Upper lobe of left lung (tissue), 4 donors: ENCODE data around the gene HESX1.

ENCODE experiments used
- EP300 ChIP-seq, 4 donors: sonication (generic); formaldehyde crosslinking; IDR thresholded peaks; one replicate each; pipeline ENCODE4 v1.5.1; 2017; ENCODE audit warnings: antibody characterized with exemption in 4 of 4, control low read depth in 2 of 4
- POLR2A ChIP-seq, 4 donors: fragments of 450-650 bp; IDR thresholded peaks; one replicate each; pipeline ENCODE4 v1.5.1; 2016 to 2017; ENCODE audit warnings: antibody characterized with exemption in 4 of 4, mild to moderate bottlenecking in 2 of 4
- POLR2AphosphoS5 ChIP-seq, 2 donors: sonication (generic); formaldehyde crosslinking; IDR thresholded peaks; one replicate each; pipeline ENCODE4 v1.5.1; 2017; ENCODE audit warnings: antibody characterized with exemption in 2 of 2
- TF ChIP-seq, protein P1 (sequence below), 6 experiments: fragments of 450-650 bp in 4 of 6; fragments of 200-600 bp in 2 of 6; sonication (generic) in 2 of 6; IDR thresholded peaks; one replicate each; pipeline ENCODE4 v1.5.1; 2016 to 2019; ENCODE audit warnings: antibody characterized with exemption in 6 of 6

GRCh38 chr3:57165641-57166040, 34.1 kb downstream of the HESX1 start:
- no peak for TF ChIP-seq POLR2AphosphoS5 (IDR thresholded peaks at IDR 0.05)
- no peak for TF ChIP-seq POLR2A (IDR thresholded peaks at IDR 0.05)
- TF ChIP-seq, protein P1, sequence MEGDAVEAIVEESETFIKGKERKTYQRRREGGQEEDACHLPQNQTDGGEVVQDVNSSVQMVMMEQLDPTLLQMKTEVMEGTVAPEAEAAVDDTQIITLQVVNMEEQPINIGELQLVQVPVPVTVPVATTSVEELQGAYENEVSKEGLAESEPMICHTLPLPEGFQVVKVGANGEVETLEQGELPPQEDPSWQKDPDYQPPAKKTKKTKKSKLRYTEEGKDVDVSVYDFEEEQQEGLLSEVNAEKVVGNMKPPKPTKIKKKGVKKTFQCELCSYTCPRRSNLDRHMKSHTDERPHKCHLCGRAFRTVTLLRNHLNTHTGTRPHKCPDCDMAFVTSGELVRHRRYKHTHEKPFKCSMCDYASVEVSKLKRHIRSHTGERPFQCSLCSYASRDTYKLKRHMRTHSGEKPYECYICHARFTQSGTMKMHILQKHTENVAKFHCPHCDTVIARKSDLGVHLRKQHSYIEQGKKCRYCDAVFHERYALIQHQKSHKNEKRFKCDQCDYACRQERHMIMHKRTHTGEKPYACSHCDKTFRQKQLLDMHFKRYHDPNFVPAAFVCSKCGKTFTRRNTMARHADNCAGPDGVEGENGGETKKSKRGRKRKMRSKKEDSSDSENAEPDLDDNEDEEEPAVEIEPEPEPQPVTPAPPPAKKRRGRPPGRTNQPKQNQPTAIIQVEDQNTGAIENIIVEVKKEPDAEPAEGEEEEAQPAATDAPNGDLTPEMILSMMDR (IDR thresholded peaks at IDR 0.05): no peak
- no peak for TF ChIP-seq EP300 (IDR thresholded peaks at IDR 0.05)
